Measurements from ENCODE around the gene SPAG16.

DNA sequence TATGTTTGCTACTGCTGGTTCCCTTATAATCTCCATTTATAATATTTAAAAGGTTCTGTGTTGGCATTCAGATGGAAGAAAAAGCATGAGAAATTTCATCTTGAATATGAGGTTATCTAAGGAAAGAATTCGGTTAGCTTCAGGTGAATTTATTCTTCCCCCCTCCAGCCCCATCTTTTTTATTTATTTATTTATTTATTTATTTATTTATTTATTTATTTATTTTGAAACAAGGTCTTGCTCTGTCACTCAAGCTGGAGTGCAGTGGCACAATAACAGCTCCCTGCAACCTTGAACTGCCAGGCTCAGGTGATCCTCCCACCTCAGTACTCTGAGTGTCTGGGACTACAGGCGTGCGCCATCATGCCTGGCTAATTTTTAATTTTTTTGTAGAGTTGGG lies 1031.1 kb downstream of the SPAG16 start:
- TF ChIP-seq POLR2A (IDR thresholded peaks at IDR 0.05) = no peak
- TF ChIP-seq, protein P1, sequence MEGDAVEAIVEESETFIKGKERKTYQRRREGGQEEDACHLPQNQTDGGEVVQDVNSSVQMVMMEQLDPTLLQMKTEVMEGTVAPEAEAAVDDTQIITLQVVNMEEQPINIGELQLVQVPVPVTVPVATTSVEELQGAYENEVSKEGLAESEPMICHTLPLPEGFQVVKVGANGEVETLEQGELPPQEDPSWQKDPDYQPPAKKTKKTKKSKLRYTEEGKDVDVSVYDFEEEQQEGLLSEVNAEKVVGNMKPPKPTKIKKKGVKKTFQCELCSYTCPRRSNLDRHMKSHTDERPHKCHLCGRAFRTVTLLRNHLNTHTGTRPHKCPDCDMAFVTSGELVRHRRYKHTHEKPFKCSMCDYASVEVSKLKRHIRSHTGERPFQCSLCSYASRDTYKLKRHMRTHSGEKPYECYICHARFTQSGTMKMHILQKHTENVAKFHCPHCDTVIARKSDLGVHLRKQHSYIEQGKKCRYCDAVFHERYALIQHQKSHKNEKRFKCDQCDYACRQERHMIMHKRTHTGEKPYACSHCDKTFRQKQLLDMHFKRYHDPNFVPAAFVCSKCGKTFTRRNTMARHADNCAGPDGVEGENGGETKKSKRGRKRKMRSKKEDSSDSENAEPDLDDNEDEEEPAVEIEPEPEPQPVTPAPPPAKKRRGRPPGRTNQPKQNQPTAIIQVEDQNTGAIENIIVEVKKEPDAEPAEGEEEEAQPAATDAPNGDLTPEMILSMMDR (IDR thresholded peaks at IDR 0.05) = no peak

Data from tibial nerve (tissue), 3 donors.